HEK293T (cell line): ENCODE results near the gene WRAP53.

Experiments
- CTCF ChIA-PET: fragments of 350-600 bp; formaldehyde crosslinking; extraction: SDS; loops from one replicate; lab custom pipeline; 2021; ENCODE audit warnings: antibody characterized with exemption, inconsistent platforms; lab: Yijun Ruan, JAX
- POLR2A ChIA-PET: fragments of 350-600 bp; formaldehyde crosslinking; extraction: SDS; loops from one replicate; lab custom pipeline; 2020; ENCODE audit warnings: antibody characterized with exemption, inconsistent platforms; lab: Yijun Ruan, JAX
- DNase-seq: peaks from one replicate; pipeline ENCODE4 v3.0.0; 2012; ENCODE audit warnings: mixed read lengths; ENCODE audit errors: extremely low spot score
- ARNT ChIP-seq: fragments of 450-650 bp; IDR thresholded peaks from 2 replicates; pipeline ENCODE4 v1.6.1; 2017; ENCODE audit warnings: mild to moderate bottlenecking
- BHLHE40 ChIP-seq: fragments of 450-650 bp; IDR thresholded peaks from 2 replicates; pipeline ENCODE4 v1.6.1; 2016; ENCODE audit warnings: mild to moderate bottlenecking, moderate library complexity, borderline replicate concordance
- CTBP1 ChIP-seq: fragments of 450-650 bp; IDR thresholded peaks from 2 replicates; pipeline ENCODE4 v1.6.1; 2016; ENCODE audit warnings: borderline replicate concordance
- ELF4 ChIP-seq: fragments of 450-650 bp; IDR thresholded peaks from 2 replicates; pipeline ENCODE4 v1.6.1; 2017; ENCODE audit warnings: antibody characterized with exemption
- FOXA1 ChIP-seq: fragments of 450-650 bp; IDR thresholded peaks from 2 replicates; pipeline ENCODE4 v1.6.1; 2016; ENCODE audit warnings: mild to moderate bottlenecking
- FOXK2 ChIP-seq: fragments of 450-650 bp; IDR thresholded peaks from 2 replicates; pipeline ENCODE4 v1.6.1; 2016; ENCODE audit warnings: mild to moderate bottlenecking
- FOXM1 ChIP-seq: fragments of 450-650 bp; IDR thresholded peaks from 2 replicates; pipeline ENCODE4 v1.6.1; 2017; ENCODE audit warnings: mild to moderate bottlenecking, borderline replicate concordance
- HDGF ChIP-seq: fragments of 450-650 bp; IDR thresholded peaks from 2 replicates; pipeline ENCODE4 v1.6.1; 2017; ENCODE audit warnings: antibody characterized with exemption, borderline replicate concordance
- L3MBTL2 ChIP-seq: fragments of 450-650 bp; conservative IDR thresholded peaks from 2 replicates; pipeline ENCODE4 v1.6.1; 2016; ENCODE audit warnings: mild to moderate bottlenecking
- LEF1 ChIP-seq: fragments of 450-650 bp; IDR thresholded peaks from 2 replicates; pipeline ENCODE4 v1.6.1; 2017; ENCODE audit warnings: mild to moderate bottlenecking, borderline replicate concordance
- NFRKB ChIP-seq: fragments of 450-650 bp; IDR thresholded peaks from 2 replicates; pipeline ENCODE4 v1.6.1; 2016; ENCODE audit warnings: mild to moderate bottlenecking, moderate library complexity
- PKNOX1 ChIP-seq: fragments of 450-650 bp; IDR thresholded peaks from 2 replicates; pipeline ENCODE4 v1.6.1; 2016
- SP1 ChIP-seq: fragments of 450-650 bp; IDR thresholded peaks from 2 replicates; pipeline ENCODE4 v1.6.1; 2017
- SUZ12 ChIP-seq: fragments of 450-650 bp; IDR thresholded peaks from 2 replicates; pipeline ENCODE4 v1.6.1; 2016; ENCODE audit warnings: mild to moderate bottlenecking
- TARDBP ChIP-seq: fragments of 450-650 bp; IDR thresholded peaks from 2 replicates; pipeline ENCODE4 v1.6.1; 2016
- ZNF384 ChIP-seq: fragments of 450-650 bp; IDR thresholded peaks from 2 replicates; pipeline ENCODE4 v1.6.1; 2016

WRAP53 gene

GRCh38 chr17:7732981-7733539, 44.8 kb downstream of the WRAP53 start:
- TF ChIP-seq FOXM1 = no peak
- no peak for TF ChIP-seq BHLHE40
- no peak for TF ChIP-seq FOXK2
- no peak for TF ChIP-seq CTBP1

GRCh38 chr17:7737601-7738000, 49.3 kb downstream of the WRAP53 start:
- CTCF ChIA-PET = no interaction called here
- POLR2A ChIA-PET = no interaction called here

More at GRCh38 chr17:7732981-7733539, 44.8 kb downstream of the WRAP53 start:
- no peak for DNase-seq
- ChIA-PET CTCF (no interaction called here), POLR2A (no interaction called here)

GRCh38 chr17:7739746-7740145, 51.5 kb downstream of the WRAP53 start:
- ChIA-PET CTCF (no interaction called here), POLR2A (no interaction called here)
- no peak for TF ChIP-seq FOXM1
- TF ChIP-seq L3MBTL2 = no peak
- no peak for TF ChIP-seq PKNOX1
- TF ChIP-seq TARDBP = no peak
- TF ChIP-seq NFRKB = no peak
- no peak for TF ChIP-seq BHLHE40
- no peak for TF ChIP-seq SP1
- TF ChIP-seq CTBP1 = no peak
- TF ChIP-seq HDGF = no peak
- no peak for TF ChIP-seq ZNF384
- TF ChIP-seq SUZ12 = no peak
- no peak for TF ChIP-seq LEF1
- no peak for TF ChIP-seq ARNT
- no peak for TF ChIP-seq FOXA1
- no peak for TF ChIP-seq ELF4
- no peak for TF ChIP-seq FOXK2

More at GRCh38 chr17:7737601-7738000, 49.3 kb downstream of the WRAP53 start:
- no peak for DNase-seq
- no peak for TF ChIP-seq SP1
- TF ChIP-seq ELF4 = no peak
- no peak for TF ChIP-seq PKNOX1
- no peak for TF ChIP-seq FOXM1
- no peak for TF ChIP-seq NFRKB
- TF ChIP-seq HDGF = no peak
- TF ChIP-seq L3MBTL2 = no peak
- TF ChIP-seq FOXA1 = no peak
- TF ChIP-seq SUZ12 = no peak
- no peak for TF ChIP-seq BHLHE40

GRCh38 chr17:7740481-7741001, 52.3 kb downstream of the WRAP53 start:
- no peak for TF ChIP-seq SP1
- TF ChIP-seq TARDBP = no peak
- TF ChIP-seq LEF1 = no peak
- no peak for TF ChIP-seq ELF4
- no peak for TF ChIP-seq CTBP1
- TF ChIP-seq L3MBTL2 = no peak
- ChIA-PET CTCF (no interaction called here), POLR2A (no interaction called here)
- DNase-seq = no peak

More at GRCh38 chr17:7739746-7740145, 51.5 kb downstream of the WRAP53 start:
- no peak for DNase-seq

GRCh38 chr17:7742729-7743128, 54.5 kb downstream of the WRAP53 start:
- POLR2A ChIA-PET = interaction anchor here (1.5 to 1.7 kb wide), 3 partner anchors 40 to 92 kb away, joined by 3 to 6 read pairs (median 6); partner anchors contain the start of genes KDM6B and TP53
- TF ChIP-seq ELF4 = no peak
- TF ChIP-seq TARDBP = no peak
- no peak for TF ChIP-seq ARNT
- no peak for TF ChIP-seq FOXM1
- TF ChIP-seq SP1 = no peak
- TF ChIP-seq HDGF = no peak
- no peak for TF ChIP-seq NFRKB
- TF ChIP-seq CTBP1 = no peak
- no peak for TF ChIP-seq FOXA1
- no peak for TF ChIP-seq LEF1
- no peak for TF ChIP-seq FOXK2
- no peak for TF ChIP-seq BHLHE40
- no peak for TF ChIP-seq PKNOX1
- TF ChIP-seq ZNF384 = no peak
- no peak for DNase-seq
- CTCF ChIA-PET = interaction anchor here (0.6 to 1.7 kb wide), 5 partner anchors 15 to 114 kb away, joined by 3 to 9 read pairs (median 6); partner anchors contain the start of genes KDM6B and NAA38

GRCh38 chr17:7744416-7744815, 56.1 kb downstream of the WRAP53 start:
- POLR2A ChIA-PET = interaction anchor here (1.3 to 1.7 kb wide), 5 partner anchors 38 to 246 kb away, joined by 3 to 6 read pairs (median 5); partner anchors contain the start of genes KDM6B, NAA38 and TP53
- no peak for DNase-seq
- CTCF ChIA-PET = interaction anchor here (0.6 to 1.8 kb wide), 12 partner anchors 10 to 189 kb away, joined by 3 to 9 read pairs (median 4); partner anchors contain the start of gene KDM6B
- TF ChIP-seq LEF1 (no peak), FOXA1 (no peak), SP1 (no peak), CTBP1 (no peak)
